Dermis blood vessel endothelial cell (primary cell): ENCODE data around the gene LIMK2. TPM values are rescaled to one million over a fixed set of nuclear protein-coding genes. Genes with fewer than 3 reads are reported as not detected.
A peak's percentile ranks its signal among the peaks of the same experiment; 100 is the strongest.

Experiments used
- DNase-seq: peaks from one replicate; pipeline ENCODE4 v3.0.0; 2010
- total RNA-seq: library from RNA; depleted of rRNA; stranded (reverse); fragments of >200 nt; gene quantifications from 2 replicates; pipeline ENCODE4 v1.2.3, GENCODE V29; 2014

LIMK2 gene
- total RNA-seq, 1 donor from 2014 or later = 103 TPM

- DNase-seq = no peak
These were observed 61.9 kb downstream of the LIMK2 start for GRCh38 chr22:31274017-31274416.

GRCh38 chr22:31275018-31275417 lies 62.9 kb downstream of the LIMK2 start:
- DNase-seq = no peak

GRCh38 chr22:31275576-31275975 lies 63.5 kb downstream of the LIMK2 start:
- DNase-seq = no peak

- DNase-seq = no peak
These were observed 64.5 kb downstream of the LIMK2 start for GRCh38 chr22:31276426-31277167.

GRCh38 chr22:31277741-31278140 lies 65.6 kb downstream of the LIMK2 start:
- no peak for DNase-seq

GRCh38 chr22:31278151-31278621 lies 66.1 kb downstream of the LIMK2 start:
- DNase-seq = no peak

GRCh38 chr22:31278626-31279326 lies 66.7 kb downstream of the LIMK2 start:
- no peak for DNase-seq

- DNase-seq = no peak
These were observed 67.2 kb downstream of the LIMK2 start for GRCh38 chr22:31279327-31279669.

- no peak for DNase-seq
These were observed 67.9 kb downstream of the LIMK2 start for GRCh38 chr22:31279821-31280505.

- no peak for DNase-seq
These were observed 69.6 kb downstream of the LIMK2 start for GRCh38 chr22:31281733-31282132.

GRCh38 chr22:31282748-31283468 lies 70.8 kb downstream of the LIMK2 start:
- no peak for DNase-seq

- DNase-seq = peak; percentile 50
These were observed 72.4 kb downstream of the LIMK2 start for GRCh38 chr22:31284281-31285155.

GRCh38 chr22:31286360-31287255 lies 74.5 kb downstream of the LIMK2 start:
- peak; percentile 43 for DNase-seq

GRCh38 chr22:31287818-31288495 lies 75.9 kb downstream of the LIMK2 start:
- no peak for DNase-seq

GRCh38 chr22:31288496-31289240 lies 76.6 kb downstream of the LIMK2 start:
- DNase-seq = no peak

- no peak for DNase-seq
These were observed 77.2 kb downstream of the LIMK2 start for GRCh38 chr22:31289344-31289743.

- peak; percentile 96 for DNase-seq
These were observed 78.7 kb downstream of the LIMK2 start for GRCh38 chr22:31290494-31291471.
